AG09319 (cell line): ENCODE measurements around the gene KCNJ10.

Experiments
- DNase-seq: peaks from one replicate; pipeline ENCODE4 v3.0.0-alpha.2; 2010; ENCODE audit warnings: low read depth; ENCODE audit errors: extremely low read depth
- CTCF ChIP-seq: IDR thresholded peaks from 2 replicates; pipeline ENCODE4 v1.5.1; 2011; ENCODE audit warnings: low read depth, mild to moderate bottlenecking, inconsistent platforms, low read length, moderate library complexity

KCNJ10 gene

GRCh38 chr1:159986093-159986492 lies 83.9 kb downstream of the KCNJ10 start:
- no peak for TF ChIP-seq CTCF
- no peak for DNase-seq

- TF ChIP-seq CTCF = no peak
- no peak for DNase-seq
Measured at GRCh38 chr1:159985473-159985872, 84.5 kb downstream of the KCNJ10 start.

DNA sequence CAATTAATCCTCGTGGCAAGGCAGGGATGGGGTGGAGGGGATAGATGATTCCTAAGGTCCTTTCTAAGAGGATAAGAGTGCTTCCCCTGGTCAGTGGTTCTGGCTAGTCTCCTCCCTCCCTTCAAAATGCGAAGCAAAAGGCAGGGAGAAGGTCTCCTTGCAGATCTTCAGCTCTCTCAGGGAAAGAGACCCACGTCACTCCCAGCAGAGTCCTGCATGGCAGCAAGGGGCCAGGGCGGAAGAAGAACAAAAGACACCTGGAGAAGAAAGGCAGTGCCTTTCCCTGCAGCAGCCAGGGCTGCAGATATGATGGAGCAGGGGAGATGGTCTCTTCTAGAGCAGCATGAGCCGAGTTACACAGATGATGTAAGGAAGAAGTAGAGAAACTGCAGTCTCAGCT lies 86.3 kb downstream of the KCNJ10 start:
- TF ChIP-seq CTCF = no peak
- no peak for DNase-seq

GRCh38 chr1:159982280-159982679 lies 87.7 kb downstream of the KCNJ10 start:
- no peak for TF ChIP-seq CTCF
- DNase-seq = no peak

DNA sequence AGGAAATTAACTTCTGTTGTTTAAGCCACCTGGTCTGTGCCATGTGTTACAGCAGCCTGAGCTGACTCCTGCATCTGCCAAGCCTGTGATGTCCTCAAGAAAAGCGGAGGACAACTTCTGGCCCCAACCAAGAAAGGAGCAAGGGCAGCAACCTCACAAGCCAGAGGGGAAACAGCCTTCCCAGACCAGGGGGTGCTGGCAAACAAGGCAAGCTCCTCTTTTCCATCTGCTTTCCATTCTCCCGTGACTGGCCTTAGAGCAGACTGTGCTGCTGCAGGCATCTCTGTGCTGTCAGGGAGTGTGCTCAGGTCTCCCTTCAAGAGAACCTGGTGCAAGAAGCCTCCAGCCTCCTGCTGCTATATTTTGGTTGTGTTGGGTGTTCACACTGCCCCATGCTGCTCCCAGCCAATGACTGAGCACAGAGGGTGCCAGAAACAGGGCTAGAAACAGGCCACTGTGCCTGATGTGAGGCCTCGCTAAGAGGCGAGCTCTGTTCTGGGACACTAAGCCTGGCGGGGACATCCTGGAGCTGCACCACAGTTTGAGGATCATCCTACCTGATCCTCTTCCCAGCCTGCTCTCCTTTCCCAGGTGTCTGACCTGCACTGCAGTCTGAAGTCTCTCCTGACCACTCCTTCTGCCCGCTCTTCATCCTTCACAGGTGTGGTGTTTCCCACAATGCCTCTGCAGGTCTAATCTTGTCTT lies 88.5 kb downstream of the KCNJ10 start:
- TF ChIP-seq CTCF = no peak
- no peak for DNase-seq

DNA sequence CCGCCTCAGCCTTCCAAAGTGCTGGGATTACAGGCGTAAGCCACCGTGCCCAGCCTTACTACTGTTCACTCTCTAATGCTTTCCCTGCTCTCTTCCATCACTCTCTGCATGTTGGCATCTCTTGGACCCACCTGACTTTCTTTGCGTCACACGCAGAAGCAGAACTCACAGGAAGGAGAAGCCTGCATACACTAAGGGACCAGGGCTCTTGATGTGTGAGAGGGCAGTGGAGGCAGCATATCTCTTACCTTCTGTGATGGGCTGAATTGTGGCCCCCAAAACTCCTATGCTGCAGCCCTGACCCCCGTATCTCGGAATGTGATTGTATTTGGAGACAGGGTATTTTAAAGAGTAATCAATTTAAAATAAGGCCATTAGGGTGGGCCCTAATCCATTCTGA lies 89.2 kb downstream of the KCNJ10 start:
- TF ChIP-seq CTCF = no peak
- DNase-seq = no peak

DNA sequence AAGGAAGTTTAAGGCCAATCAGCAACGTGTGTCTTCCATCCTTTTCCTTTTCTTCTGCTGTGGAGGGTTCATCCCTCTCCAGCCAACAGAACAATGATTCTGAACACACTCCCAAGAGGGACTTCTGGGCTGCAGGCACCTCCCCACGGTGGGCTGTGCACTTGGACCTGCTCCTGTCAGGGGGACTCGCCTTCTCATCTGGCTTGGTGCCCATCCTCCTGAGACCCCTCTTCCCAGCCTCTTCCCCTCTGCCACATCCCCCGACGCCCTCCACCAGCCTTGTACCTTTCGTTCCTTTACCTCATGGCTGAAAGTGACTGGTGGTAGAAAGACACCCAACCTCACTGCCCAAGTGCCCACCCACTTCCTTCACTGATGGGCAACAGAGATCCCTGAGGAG lies 89.9 kb downstream of the KCNJ10 start:
- DNase-seq = no peak
- TF ChIP-seq CTCF = no peak
